ENCODE results near the gene PBX2. TPM values are rescaled to one million over a fixed set of nuclear protein-coding genes. Genes with fewer than 3 reads are reported as not detected.
A peak's percentile ranks its signal among the peaks of the same experiment; 100 is the strongest.

Gene PBX2
- total and polyA plus RNA-seq, 10 of the 15 experiments (the other 5 are each of a cell fraction or from before 2014, with no cell fraction given) = 0.84 to 66.5 (median 20.6) TPM

DNA sequence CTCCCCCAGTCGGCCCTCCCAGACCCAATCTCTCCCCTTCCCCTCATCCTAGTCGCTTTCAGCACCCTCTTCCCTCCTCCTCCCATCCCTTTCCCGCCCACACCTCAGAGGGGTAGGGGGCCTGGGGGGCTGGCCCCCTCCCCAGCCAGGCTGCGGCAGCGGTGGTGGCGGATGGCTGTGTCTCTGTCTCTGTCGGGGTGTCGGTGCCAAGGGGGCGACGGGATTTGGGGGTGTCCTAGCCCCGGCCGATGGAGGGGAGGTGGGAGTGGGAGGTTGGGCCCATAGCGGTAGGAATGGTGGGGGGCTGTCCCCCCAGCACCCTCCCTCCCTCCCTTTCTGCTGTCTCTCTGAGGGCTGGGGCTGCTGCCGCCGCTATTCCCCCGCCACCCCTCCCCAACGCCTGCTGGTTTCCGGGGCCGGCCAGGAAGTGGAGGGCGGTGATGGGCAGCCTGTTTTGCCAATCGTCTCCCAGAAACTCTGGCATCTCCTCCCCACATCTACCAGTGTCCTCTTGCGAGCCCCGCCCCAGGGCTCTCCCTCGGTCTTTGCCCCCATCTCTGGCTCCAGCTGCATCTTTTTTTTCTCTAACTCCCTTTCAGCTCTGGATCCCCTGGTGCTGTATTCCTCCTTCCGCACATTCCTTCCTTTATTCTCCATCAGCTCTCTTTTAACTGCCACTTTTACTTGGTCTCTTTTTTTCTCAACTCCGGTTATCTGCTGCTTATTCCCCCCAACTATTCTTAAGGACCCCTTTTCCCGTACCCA is 14.1 kb downstream of the PBX2 start, which contains the start of gene AGPAT1 (continued):
- TF ChIP-seq, protein P1, sequence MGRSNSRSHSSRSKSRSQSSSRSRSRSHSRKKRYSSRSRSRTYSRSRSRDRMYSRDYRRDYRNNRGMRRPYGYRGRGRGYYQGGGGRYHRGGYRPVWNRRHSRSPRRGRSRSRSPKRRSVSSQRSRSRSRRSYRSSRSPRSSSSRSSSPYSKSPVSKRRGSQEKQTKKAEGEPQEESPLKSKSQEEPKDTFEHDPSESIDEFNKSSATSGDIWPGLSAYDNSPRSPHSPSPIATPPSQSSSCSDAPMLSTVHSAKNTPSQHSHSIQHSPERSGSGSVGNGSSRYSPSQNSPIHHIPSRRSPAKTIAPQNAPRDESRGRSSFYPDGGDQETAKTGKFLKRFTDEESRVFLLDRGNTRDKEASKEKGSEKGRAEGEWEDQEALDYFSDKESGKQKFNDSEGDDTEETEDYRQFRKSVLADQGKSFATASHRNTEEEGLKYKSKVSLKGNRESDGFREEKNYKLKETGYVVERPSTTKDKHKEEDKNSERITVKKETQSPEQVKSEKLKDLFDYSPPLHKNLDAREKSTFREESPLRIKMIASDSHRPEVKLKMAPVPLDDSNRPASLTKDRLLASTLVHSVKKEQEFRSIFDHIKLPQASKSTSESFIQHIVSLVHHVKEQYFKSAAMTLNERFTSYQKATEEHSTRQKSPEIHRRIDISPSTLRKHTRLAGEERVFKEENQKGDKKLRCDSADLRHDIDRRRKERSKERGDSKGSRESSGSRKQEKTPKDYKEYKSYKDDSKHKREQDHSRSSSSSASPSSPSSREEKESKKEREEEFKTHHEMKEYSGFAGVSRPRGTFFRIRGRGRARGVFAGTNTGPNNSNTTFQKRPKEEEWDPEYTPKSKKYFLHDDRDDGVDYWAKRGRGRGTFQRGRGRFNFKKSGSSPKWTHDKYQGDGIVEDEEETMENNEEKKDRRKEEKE (IDR thresholded peaks at IDR 0.05) = no peak
- TF ChIP-seq RCOR1 (conservative IDR thresholded peaks at IDR 0.05; ENCODE audit: low read depth, low read length) = no peak
- no peak for TF ChIP-seq BRCA1 (IDR thresholded peaks at IDR 0.05; ENCODE audit: low read depth, low read length)
- TF ChIP-seq CBX3 (IDR thresholded peaks at IDR 0.05; ENCODE audit: borderline replicate concordance, low read depth) = no peak
- peak; percentile 38; the same call in 1 of the 2 replicates for TF ChIP-seq BACH1 (IDR thresholded peaks at IDR 0.05; ENCODE audit: borderline replicate concordance)
- TF ChIP-seq ZNF622 (IDR thresholded peaks at IDR 0.05) = no peak
- TF ChIP-seq MEF2B (IDR thresholded peaks at IDR 0.05; ENCODE audit: partially characterized antibody, poor library complexity, severe bottlenecking) = no peak
- TF ChIP-seq POU2F2 (IDR thresholded peaks at IDR 0.05; ENCODE audit: borderline replicate concordance, low read depth, low read length) = no peak
- TF ChIP-seq RFX5 (IDR thresholded peaks at IDR 0.05; ENCODE audit: low read depth, low read length) = no peak
- TF ChIP-seq ZNF274 (IDR thresholded peaks at IDR 0.05; ENCODE audit: insufficient read depth, insufficient read length) = no peak
- TF ChIP-seq SUZ12 (IDR thresholded peaks at IDR 0.05; ENCODE audit: unreplicated experiment) = no peak
- no peak for TF ChIP-seq SREBF2 (IDR thresholded peaks at IDR 0.05; ENCODE audit: low read length)
- no peak for TF ChIP-seq SREBF1 (IDR thresholded peaks at IDR 0.05; ENCODE audit: low read length)
- TF ChIP-seq, protein P2, sequence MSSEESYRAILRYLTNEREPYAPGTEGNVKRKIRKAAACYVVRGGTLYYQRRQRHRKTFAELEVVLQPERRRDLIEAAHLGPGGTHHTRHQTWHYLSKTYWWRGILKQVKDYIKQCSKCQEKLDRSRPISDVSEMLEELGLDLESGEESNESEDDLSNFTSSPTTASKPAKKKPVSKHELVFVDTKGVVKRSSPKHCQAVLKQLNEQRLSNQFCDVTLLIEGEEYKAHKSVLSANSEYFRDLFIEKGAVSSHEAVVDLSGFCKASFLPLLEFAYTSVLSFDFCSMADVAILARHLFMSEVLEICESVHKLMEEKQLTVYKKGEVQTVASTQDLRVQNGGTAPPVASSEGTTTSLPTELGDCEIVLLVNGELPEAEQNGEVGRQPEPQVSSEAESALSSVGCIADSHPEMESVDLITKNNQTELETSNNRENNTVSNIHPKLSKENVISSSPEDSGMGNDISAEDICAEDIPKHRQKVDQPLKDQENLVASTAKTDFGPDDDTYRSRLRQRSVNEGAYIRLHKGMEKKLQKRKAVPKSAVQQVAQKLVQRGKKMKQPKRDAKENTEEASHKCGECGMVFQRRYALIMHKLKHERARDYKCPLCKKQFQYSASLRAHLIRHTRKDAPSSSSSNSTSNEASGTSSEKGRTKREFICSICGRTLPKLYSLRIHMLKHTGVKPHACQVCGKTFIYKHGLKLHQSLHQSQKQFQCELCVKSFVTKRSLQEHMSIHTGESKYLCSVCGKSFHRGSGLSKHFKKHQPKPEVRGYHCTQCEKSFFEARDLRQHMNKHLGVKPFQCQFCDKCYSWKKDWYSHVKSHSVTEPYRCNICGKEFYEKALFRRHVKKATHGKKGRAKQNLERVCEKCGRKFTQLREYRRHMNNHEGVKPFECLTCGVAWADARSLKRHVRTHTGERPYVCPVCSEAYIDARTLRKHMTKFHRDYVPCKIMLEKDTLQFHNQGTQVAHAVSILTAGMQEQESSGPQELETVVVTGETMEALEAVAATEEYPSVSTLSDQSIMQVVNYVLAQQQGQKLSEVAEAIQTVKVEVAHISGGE (CRISPR knock-in tag; IDR thresholded peaks at IDR 0.05) = no peak
- TF ChIP-seq JUNB (IDR thresholded peaks at IDR 0.05) = no peak
- TF ChIP-seq, protein P3, sequence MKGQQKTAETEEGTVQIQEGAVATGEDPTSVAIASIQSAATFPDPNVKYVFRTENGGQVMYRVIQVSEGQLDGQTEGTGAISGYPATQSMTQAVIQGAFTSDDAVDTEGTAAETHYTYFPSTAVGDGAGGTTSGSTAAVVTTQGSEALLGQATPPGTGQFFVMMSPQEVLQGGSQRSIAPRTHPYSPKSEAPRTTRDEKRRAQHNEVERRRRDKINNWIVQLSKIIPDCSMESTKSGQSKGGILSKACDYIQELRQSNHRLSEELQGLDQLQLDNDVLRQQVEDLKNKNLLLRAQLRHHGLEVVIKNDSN (IDR thresholded peaks at IDR 0.05; ENCODE audit: borderline replicate concordance, extremely low read length, insufficient read depth, low read depth, low read length) = no peak
- no peak for TF ChIP-seq ZNF24 (IDR thresholded peaks at IDR 0.05)
- TF ChIP-seq ZNF217 (IDR thresholded peaks at IDR 0.05) = no peak
- no peak for TF ChIP-seq MTA2 (IDR thresholded peaks at IDR 0.05; ENCODE audit: low read depth)
- no peak for TF ChIP-seq EZH2 (IDR thresholded peaks at IDR 0.05; ENCODE audit: borderline replicate concordance, control insufficient read depth, low read depth, low read length)
- peak; percentile 69 for TF ChIP-seq CREB1 (IDR thresholded peaks at IDR 0.05; ENCODE audit: low read depth)
- no peak; the same call in 1 of the 2 replicates for TF ChIP-seq NR2F1 (conservative IDR thresholded peaks at IDR 0.05)
- TF ChIP-seq WRNIP1 (IDR thresholded peaks at IDR 0.05; ENCODE audit: borderline replicate concordance, low read depth, low read length) = no peak
- no peak; the same call in 1 of the 2 replicates for TF ChIP-seq HDGF (IDR thresholded peaks at IDR 0.05)
- no peak for TF ChIP-seq FOXM1 (IDR thresholded peaks at IDR 0.05; ENCODE audit: low read depth, low read length)
- TF ChIP-seq CHD2 (IDR thresholded peaks at IDR 0.05; ENCODE audit: borderline replicate concordance, low read depth, low read length) = peak; percentile 81
